Measurements from ENCODE around the gene MAVS. TPM values are rescaled to one million over a fixed set of nuclear protein-coding genes. Genes with fewer than 3 reads are reported as not detected.

The MAVS gene
- 10 to 100 TPM; 14.8 to 16.0 TPM for total RNA-seq

DNA sequence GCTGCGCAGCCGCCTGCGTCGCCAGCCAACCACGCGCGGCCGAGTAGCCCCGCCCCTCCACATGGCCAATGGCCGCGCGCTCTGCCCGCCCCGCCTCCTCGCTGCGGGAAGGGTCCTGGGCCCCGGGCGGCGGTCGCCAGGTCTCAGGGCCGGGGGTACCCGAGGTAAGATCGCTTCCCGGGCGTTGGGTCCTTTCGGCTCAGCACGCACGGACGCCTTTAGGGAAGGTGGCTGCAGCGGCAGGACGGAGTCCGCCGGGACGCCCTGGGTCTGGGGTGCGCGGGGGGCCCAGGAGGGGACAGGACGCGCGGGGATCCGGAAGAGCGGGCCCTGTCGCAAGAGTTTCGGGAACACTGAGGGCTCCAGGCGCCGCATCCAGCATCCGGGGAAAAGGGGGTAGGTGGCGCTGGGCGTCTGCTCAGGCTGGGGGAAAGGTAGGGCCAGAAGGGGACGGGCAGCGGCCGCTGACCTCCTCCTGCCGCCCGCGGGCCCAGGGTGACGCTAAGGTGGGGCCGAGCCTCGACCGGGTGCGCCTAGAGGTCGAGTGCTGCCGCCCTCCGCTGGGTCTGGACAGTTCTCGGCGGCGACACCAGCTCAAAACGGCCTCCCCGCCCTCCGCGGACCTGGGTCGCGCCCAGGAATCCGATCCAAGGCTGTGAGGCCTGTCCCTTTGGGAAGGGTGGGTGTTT, at the start of gene MAVS:
MAVS (plus strand) TSS at position 95 of the 689 bp plus-strand sequence. CDS start 7,791 bp downstream, outside the sequence.
- peaks cover 29% of the 10 kb centered on the region for H3K4me1 Mint-ChIP-seq (ENCODE audit: low read depth)
- CTCF ChIA-PET, result no interaction called here
- peaks cover 8% of the 10 kb centered on the region for H3K36me3 Mint-ChIP-seq (ENCODE audit: low read depth)
- peak within 1 kb of the TSS; percentile 83 for H3K27ac Mint-ChIP-seq
- H3K27me3 Mint-ChIP-seq (ENCODE audit: low read depth), result no peaks in the 10 kb centered on the region
- peak; percentile 84 for DNase-seq
- intact Hi-C loops (cut with micrococcal nuclease), result loop anchor here (1.0 to 2.0 kb wide), 6 partner anchors 27 to 94 kb away; partner anchors contain the start of genes AP5S1, CDC25B, CENPB and PANK2
- H3K4me3 Mint-ChIP-seq, result peak within 1 kb of the TSS; percentile 85
- no peaks in the 10 kb centered on the region for H3K9me3 Mint-ChIP-seq

GRCh38 chr20:3797226-3797545, 49.4 kb upstream of the MAVS start:
- intact Hi-C loops (cut with micrococcal nuclease), result loop anchor here (2.0 to 5.0 kb wide), 2 partner anchors 50 to 110 kb away; partner anchors contain the start of gene MAVS
- H3K4me1 Mint-ChIP-seq (ENCODE audit: low read depth), result peaks cover 58% of the 10 kb centered on the region
- H3K9me3 Mint-ChIP-seq, result no peaks in the 10 kb centered on the region
- no peaks in the 10 kb centered on the region for H3K27me3 Mint-ChIP-seq (ENCODE audit: low read depth)
- DNase-seq, result no peak
- peak overlapping the region; percentile 94 for H3K27ac Mint-ChIP-seq
- H3K36me3 Mint-ChIP-seq (ENCODE audit: low read depth), result peaks cover 38% of the 10 kb centered on the region
- CTCF ChIA-PET, result interaction anchor here (3.2 kb wide), 1 partner anchor 24 kb away, joined by 12 read pairs; the partner anchor contains the start of gene AP5S1
- peak overlapping the region; percentile 94 for H3K4me3 Mint-ChIP-seq

DNA sequence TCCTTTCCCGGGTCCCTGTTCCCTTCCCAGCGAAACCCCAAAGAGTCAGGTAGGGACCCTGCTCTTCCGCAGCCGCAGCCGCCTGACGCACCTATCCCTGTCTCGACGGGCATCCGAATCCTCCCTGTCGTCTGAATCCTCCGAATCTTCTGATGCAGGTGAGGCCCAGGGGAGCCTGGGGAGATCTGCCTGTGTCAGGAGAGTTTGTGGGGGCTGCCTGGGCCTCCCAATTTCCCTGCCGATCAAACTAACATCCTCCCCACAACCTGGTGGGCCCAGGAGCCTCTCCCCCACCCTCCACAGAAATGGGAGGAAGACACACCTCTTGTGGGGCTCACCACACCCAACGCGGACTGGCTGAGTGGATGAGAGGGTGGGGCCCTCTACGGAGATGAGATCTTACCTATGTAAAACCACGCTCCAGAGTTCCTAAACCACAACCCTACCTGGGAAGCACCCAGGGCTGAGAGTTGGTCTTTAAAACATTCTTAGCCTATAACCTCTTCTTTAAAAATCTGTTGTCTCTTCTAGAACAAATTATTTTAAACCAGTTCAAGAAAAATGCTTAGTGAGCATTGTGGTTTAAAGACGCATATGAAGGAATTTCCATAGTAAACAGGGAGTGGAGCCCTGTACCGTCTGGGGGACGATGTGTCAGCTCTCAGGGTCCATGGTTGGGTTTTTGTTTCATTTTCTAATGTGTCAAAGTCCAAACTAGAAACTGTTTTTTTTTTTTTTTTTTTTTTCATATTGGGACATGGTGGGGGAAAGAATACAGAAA, 48.9 kb upstream of the MAVS start:
- Mint-ChIP-seq H3K27me3 (ENCODE audit: low read depth) (no peaks in the 10 kb centered on the region), H3K4me3 (peak overlapping the region; percentile 94), H3K4me1 (ENCODE audit: low read depth) (peaks cover 58% of the 10 kb centered on the region), H3K36me3 (ENCODE audit: low read depth) (peaks cover 43% of the 10 kb centered on the region), H3K27ac (peak overlapping the region; percentile 94), H3K9me3 (no peaks in the 10 kb centered on the region)
- intact Hi-C loops (cut with micrococcal nuclease), result loop anchor here (2.0 to 5.0 kb wide), 2 partner anchors 49 to 110 kb away; partner anchors contain the start of gene MAVS
- peak; percentile 63 for DNase-seq
- CTCF ChIA-PET, result interaction anchor here (3.2 kb wide), 1 partner anchor 23 kb away, joined by 12 read pairs; the partner anchor contains the start of gene AP5S1

GRCh38 chr20:3798373-3798768, 48.3 kb upstream of the MAVS start:
- Mint-ChIP-seq H3K36me3 (ENCODE audit: low read depth) (peaks cover 49% of the 10 kb centered on the region), H3K4me1 (ENCODE audit: low read depth) (peaks cover 58% of the 10 kb centered on the region), H3K27me3 (ENCODE audit: low read depth) (no peaks in the 10 kb centered on the region), H3K4me3 (peak overlapping the region; percentile 94), H3K27ac (peak overlapping the region; percentile 94), H3K9me3 (no peaks in the 10 kb centered on the region)
- CTCF ChIA-PET, result interaction anchor here (1.0 kb wide), 1 partner anchor 22 kb away, joined by 3 read pairs; the partner anchor contains the start of gene AP5S1
- DNase-seq, result no peak
- intact Hi-C loops (cut with micrococcal nuclease), result loop anchor here (5.0 kb wide), 1 partner anchor 109 kb away; no protein-coding TSS in a partner anchor

DNA sequence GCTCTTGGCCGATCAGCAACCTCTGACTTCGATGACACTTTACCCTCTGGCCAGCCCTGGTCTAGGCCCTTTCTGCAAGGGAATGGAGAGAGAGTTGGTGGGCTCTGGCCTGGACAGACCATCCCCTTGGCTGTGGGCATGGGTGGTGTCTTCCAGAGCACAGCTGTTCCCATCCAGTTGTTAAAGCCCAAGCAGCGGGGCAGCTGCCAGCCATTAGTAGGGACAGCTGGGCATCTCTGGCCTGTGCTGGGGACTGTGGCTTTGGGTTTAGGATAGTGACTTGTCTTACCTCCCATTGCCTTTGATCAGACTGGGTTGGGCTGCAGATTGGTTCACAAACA, 47.8 kb upstream of the MAVS start:
- H3K9me3 Mint-ChIP-seq, result no peaks in the 10 kb centered on the region
- peak overlapping the region; percentile 94 for H3K4me3 Mint-ChIP-seq
- H3K27me3 Mint-ChIP-seq (ENCODE audit: low read depth), result no peaks in the 10 kb centered on the region
- CTCF ChIA-PET, result interaction anchor here (1.0 to 1.3 kb wide), 2 partner anchors 12 to 22 kb away, joined by 3 to 5 read pairs; partner anchors contain the start of gene AP5S1
- peaks cover 58% of the 10 kb centered on the region for H3K4me1 Mint-ChIP-seq (ENCODE audit: low read depth)
- H3K36me3 Mint-ChIP-seq (ENCODE audit: low read depth), result peaks cover 54% of the 10 kb centered on the region
- peak overlapping the region; percentile 94 for H3K27ac Mint-ChIP-seq
- DNase-seq, result no peak
- intact Hi-C loops (cut with micrococcal nuclease), result loop anchor here (5.0 kb wide), 1 partner anchor 108 kb away; no protein-coding TSS in a partner anchor

DNA sequence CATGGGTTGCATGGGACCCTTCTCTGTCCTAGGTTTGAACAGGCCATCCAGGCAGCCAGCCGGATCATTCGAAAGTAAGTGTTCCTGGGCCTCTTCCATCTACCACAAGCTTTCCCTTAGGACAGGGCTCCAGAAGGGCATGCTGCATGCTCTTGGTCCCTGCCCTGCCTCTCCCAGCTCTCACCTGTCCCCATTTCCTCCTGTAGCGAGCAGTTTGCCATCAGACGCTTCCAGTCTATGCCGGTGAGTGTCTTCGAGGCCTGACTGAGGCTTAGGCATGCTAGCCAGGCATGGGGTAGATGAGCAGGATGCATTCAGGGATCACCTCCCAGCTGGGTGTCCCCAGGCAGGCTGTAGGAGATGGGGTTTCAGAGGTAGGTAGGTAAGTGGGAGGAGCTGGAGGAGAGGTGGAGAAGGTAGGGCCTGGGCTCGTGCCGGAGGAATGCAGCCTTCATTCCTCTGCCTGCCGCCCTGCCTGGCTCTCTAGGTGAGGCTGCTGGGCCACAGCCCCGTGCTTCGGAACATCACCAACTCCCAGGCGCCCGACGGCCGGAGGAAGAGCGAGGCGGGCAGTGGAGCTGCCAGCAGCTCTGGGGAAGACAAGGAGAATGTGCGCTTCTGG, 46.3 kb upstream of the MAVS start:
- intact Hi-C loops (cut with micrococcal nuclease), result no loop called here
- Mint-ChIP-seq H3K9me3 (no peaks in the 10 kb centered on the region), H3K4me3 (no peak overlapping the region), H3K4me1 (ENCODE audit: low read depth) (peaks cover 54% of the 10 kb centered on the region), H3K27me3 (ENCODE audit: low read depth) (no peaks in the 10 kb centered on the region), H3K27ac (peak overlapping the region; percentile 69), H3K36me3 (ENCODE audit: low read depth) (peaks cover 60% of the 10 kb centered on the region)
- no peak for DNase-seq
- CTCF ChIA-PET, result interaction anchor here (0.6 to 1.3 kb wide), 6 partner anchors 8 to 50 kb away, joined by 3 to 5 read pairs (median 3); no protein-coding TSS in a partner anchor

- H3K4me3 Mint-ChIP-seq, result no peak overlapping the region
- intact Hi-C loops (cut with micrococcal nuclease), result no loop called here
These were observed 45.8 kb upstream of the MAVS start for GRCh38 chr20:3800878-3801260.

GRCh38 chr20:3801299-3801698, 45.3 kb upstream of the MAVS start:
- no peak overlapping the region for H3K4me3 Mint-ChIP-seq
- intact Hi-C loops (cut with micrococcal nuclease), result no loop called here
- H3K4me1 Mint-ChIP-seq (ENCODE audit: low read depth), result peaks cover 54% of the 10 kb centered on the region
- CTCF ChIA-PET, result interaction anchor here (0.6 to 1.1 kb wide), 4 partner anchors 9 to 51 kb away, joined by 3 to 5 read pairs (median 3); no protein-coding TSS in a partner anchor
- DNase-seq, result no peak
- no peaks in the 10 kb centered on the region for H3K27me3 Mint-ChIP-seq (ENCODE audit: low read depth)
- peaks cover 66% of the 10 kb centered on the region for H3K36me3 Mint-ChIP-seq (ENCODE audit: low read depth)
- peak overlapping the region; percentile 37 for H3K27ac Mint-ChIP-seq
- H3K9me3 Mint-ChIP-seq, result no peaks in the 10 kb centered on the region

More at GRCh38 chr20:3800878-3801260, 45.8 kb upstream of the MAVS start:
- no peak for DNase-seq
- Mint-ChIP-seq H3K9me3 (no peaks in the 10 kb centered on the region), H3K27me3 (ENCODE audit: low read depth) (no peaks in the 10 kb centered on the region), H3K4me1 (ENCODE audit: low read depth) (peaks cover 54% of the 10 kb centered on the region), H3K36me3 (ENCODE audit: low read depth) (peaks cover 63% of the 10 kb centered on the region), H3K27ac (peak overlapping the region; percentile 37)
- CTCF ChIA-PET, result interaction anchor here (0.6 to 1.1 kb wide), 4 partner anchors 10 to 50 kb away, joined by 3 to 5 read pairs (median 3); no protein-coding TSS in a partner anchor

DNA sequence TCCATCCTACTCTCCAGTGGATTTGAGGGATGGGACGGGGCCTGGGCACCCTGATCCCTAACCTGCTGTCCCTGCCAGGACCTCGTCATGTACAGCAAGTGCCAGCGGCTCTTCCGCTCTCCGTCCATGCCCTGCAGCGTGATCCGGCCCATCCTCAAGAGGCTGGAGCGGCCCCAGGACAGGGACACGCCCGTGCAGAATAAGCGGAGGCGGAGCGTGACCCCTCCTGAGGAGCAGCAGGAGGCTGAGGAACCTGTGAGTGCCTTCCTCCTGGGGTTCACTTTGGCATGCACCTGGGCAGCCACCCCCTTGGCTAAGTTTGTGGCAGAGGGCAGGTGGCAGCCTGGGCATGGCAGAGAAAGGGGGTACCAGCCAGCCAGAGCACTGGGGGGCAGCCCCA, 44.8 kb upstream of the MAVS start:
- no peaks in the 10 kb centered on the region for H3K27me3 Mint-ChIP-seq (ENCODE audit: low read depth)
- H3K36me3 Mint-ChIP-seq (ENCODE audit: low read depth), result peaks cover 68% of the 10 kb centered on the region
- intact Hi-C loops (cut with micrococcal nuclease), result no loop called here
- no peak overlapping the region for H3K4me3 Mint-ChIP-seq
- H3K4me1 Mint-ChIP-seq (ENCODE audit: low read depth), result peaks cover 56% of the 10 kb centered on the region
- H3K9me3 Mint-ChIP-seq, result no peaks in the 10 kb centered on the region
- no peak for DNase-seq
- CTCF ChIA-PET, result no interaction called here
- no peak overlapping the region for H3K27ac Mint-ChIP-seq

DNA sequence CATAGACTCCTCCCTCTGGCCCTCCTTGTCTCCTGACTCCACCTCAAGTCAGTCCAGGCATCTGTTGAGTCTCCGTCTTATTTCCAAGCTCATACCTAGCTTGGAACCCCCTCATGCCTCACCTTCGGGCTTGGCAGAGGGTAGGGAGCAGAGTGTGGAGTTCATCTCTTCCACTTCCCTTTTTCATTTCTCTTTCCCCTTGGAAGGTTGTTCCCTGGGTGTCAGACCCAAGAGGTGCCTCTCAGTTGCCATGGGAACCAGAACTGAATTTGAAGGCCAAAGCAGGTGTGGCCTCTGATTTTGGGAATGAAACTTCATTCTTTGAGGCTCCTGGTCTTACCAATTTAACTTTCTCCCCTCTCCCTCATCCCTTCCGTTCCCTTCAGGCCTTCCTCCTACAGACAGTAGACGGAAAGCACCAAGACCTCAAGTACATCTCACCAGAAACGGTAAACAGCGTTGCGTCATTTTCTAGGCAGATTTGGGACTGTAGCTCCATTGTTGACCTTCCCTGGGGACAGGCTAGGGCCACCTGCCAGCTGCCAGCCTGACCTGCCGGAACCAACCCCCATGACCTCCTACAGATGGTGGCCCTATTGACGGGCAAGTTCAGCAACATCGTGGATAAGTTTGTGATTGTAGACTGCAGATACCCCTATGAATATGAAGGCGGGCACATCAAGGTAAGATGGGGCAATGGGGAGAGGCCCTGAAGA, 44.0 kb upstream of the MAVS start:
- no peak for DNase-seq
- Mint-ChIP-seq H3K4me1 (ENCODE audit: low read depth) (peaks cover 56% of the 10 kb centered on the region), H3K9me3 (no peaks in the 10 kb centered on the region), H3K27ac (peak overlapping the region; percentile 10), H3K4me3 (no peak overlapping the region), H3K27me3 (ENCODE audit: low read depth) (no peaks in the 10 kb centered on the region), H3K36me3 (ENCODE audit: low read depth) (peaks cover 63% of the 10 kb centered on the region)
- intact Hi-C loops (cut with micrococcal nuclease), result no loop called here
- CTCF ChIA-PET, result no interaction called here

DNA sequence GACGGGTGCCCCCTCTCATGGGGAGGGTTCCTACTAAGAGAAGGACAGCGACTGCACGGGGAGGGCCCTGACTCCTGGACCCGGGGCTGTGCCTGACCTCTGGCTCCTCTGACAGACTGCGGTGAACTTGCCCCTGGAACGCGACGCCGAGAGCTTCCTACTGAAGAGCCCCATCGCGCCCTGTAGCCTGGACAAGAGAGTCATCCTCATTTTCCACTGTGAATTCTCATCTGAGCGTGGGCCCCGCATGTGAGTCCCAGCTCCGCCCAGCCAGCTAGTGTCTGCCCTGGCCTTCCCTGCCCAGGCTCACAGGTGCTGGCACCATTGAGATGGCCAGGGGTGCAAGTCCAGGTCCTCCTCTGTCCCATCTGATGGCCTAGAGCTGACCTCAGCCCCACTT, 43.3 kb upstream of the MAVS start:
- H3K27ac Mint-ChIP-seq, result no peak overlapping the region
- no peak overlapping the region for H3K4me3 Mint-ChIP-seq
- H3K9me3 Mint-ChIP-seq, result no peaks in the 10 kb centered on the region
- peaks cover 53% of the 10 kb centered on the region for H3K4me1 Mint-ChIP-seq (ENCODE audit: low read depth)
- CTCF ChIA-PET, result no interaction called here
- intact Hi-C loops (cut with micrococcal nuclease), result no loop called here
- DNase-seq, result no peak
- peaks cover 58% of the 10 kb centered on the region for H3K36me3 Mint-ChIP-seq (ENCODE audit: low read depth)
- H3K27me3 Mint-ChIP-seq (ENCODE audit: low read depth), result no peaks in the 10 kb centered on the region

Measured in activated naive CD4-positive, alpha-beta T cell treated with anti-CD3 and anti-CD28 coated beads for 36 hours (primary cell).